Measurements from ENCODE around the gene MEDAG. TPM values are rescaled to one million over a fixed set of nuclear protein-coding genes. Genes with fewer than 3 reads are reported as not detected.
A peak's percentile ranks its signal among the peaks of the same experiment; 100 is the strongest.

The MEDAG gene
- total and polyA plus RNA-seq, 8 donors = 2.1 to 16.5 (median 3.8) TPM

GRCh38 chr13:30861836-30862467, 44.1 kb upstream of the MEDAG start:
- intact Hi-C loops (cut with DNase I) = no loop called here

DNA sequence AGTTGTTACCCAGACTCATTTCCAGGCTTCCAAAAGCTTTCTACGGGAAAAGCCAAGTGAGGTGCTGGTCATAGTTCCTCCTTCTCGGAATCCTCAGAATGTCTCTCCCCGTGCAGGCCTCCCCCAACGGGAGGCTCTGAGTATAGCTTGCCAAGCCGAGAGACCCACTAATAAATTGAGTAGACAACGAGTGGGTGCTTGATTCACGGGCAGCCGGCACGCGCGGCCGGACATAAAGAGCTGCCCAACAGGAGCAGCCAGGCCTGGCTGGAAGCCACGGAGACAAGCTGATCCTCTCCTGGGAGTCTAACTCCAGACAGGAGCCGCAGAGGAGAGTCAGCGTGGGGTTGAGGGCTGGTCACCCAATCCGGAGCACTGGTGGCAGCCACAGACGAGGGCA, 43.4 kb upstream of the MEDAG start:
- Histone ChIP-seq H3K4me1 (peaks cover 0 to 6% of the 10 kb centered on the region in 2 donors), H3K4me3 (no peak overlapping the region), H3K27me3 (peaks cover 0 to 8% of the 10 kb centered on the region in 2 donors), H3K9me3 (no peaks in the 10 kb centered on the region), H3K36me3 (no peaks in the 10 kb centered on the region), H3K27ac (no peak overlapping the region)
- ATAC-seq = peak; percentile 17
- no peak for TF ChIP-seq CTCF (IDR thresholded peaks at IDR 0.05)
- intact Hi-C loops (cut with DNase I) = no loop called here
- DNase-seq = no peak

More at GRCh38 chr13:30861836-30862467, 44.1 kb upstream of the MEDAG start:
- ATAC-seq (no peak), DNase-seq (no peak)
- Histone ChIP-seq H3K27me3 (peaks cover 0 to 8% of the 10 kb centered on the region in 2 donors), H3K4me3 (no peak overlapping the region), H3K9me3 (no peaks in the 10 kb centered on the region), H3K4me1 (peaks cover 0 to 6% of the 10 kb centered on the region in 2 donors), H3K27ac (no peak overlapping the region), H3K36me3 (no peaks in the 10 kb centered on the region)
- no peak for TF ChIP-seq CTCF (IDR thresholded peaks at IDR 0.05)

DNA sequence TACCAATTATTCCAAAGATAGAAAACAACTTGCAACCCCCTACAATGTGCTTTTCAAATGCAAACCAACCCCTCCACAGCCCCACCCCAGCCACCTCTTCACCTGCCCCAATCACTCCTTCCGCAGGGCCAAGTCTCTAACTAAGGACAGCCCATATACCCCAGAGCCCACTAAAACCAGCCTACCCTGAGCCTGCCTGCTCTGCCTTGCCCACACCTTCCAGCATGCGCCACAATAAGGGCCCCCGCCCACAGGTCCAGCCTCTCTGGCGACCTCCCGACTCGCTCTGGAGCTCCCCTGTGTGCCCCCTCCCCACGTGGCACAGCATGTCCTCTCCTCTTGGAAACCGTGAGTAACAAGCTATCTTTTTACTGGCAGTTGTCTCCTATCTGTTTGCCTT, 42.8 kb upstream of the MEDAG start:
- H3K36me3 ChIP-seq = no peaks in the 10 kb centered on the region
- no peak for TF ChIP-seq CTCF (IDR thresholded peaks at IDR 0.05)
- no peak overlapping the region for H3K4me3 ChIP-seq
- ATAC-seq (no peak), DNase-seq (no peak)
- intact Hi-C loops (cut with DNase I) = no loop called here
- H3K27me3 ChIP-seq = peaks cover 0 to 8% of the 10 kb centered on the region in 2 donors
- H3K9me3 ChIP-seq = no peaks in the 10 kb centered on the region
- peaks cover 0 to 6% of the 10 kb centered on the region in 2 donors for H3K4me1 ChIP-seq
- H3K27ac ChIP-seq = no peak overlapping the region

GRCh38 chr13:30863796-30864195, 42.3 kb upstream of the MEDAG start:
- TF ChIP-seq CTCF (IDR thresholded peaks at IDR 0.05) = no peak
- DNase-seq = no peak
- Histone ChIP-seq H3K27me3 (peaks cover 0 to 8% of the 10 kb centered on the region in 2 donors), H3K4me3 (no peak overlapping the region), H3K9me3 (no peaks in the 10 kb centered on the region), H3K27ac (peak overlapping the region in 1 of 2 donors; percentile 63), H3K36me3 (no peaks in the 10 kb centered on the region), H3K4me1 (peaks cover 0 to 6% of the 10 kb centered on the region in 2 donors)
- ATAC-seq = no peak
- intact Hi-C loops (cut with DNase I) = no loop called here

- no peak for TF ChIP-seq CTCF (IDR thresholded peaks at IDR 0.05)
- no peak for DNase-seq
- intact Hi-C loops (cut with DNase I) = no loop called here
- Histone ChIP-seq H3K27ac (peak overlapping the region; percentile 50 to 63), H3K9me3 (no peaks in the 10 kb centered on the region), H3K27me3 (peaks cover 0 to 8% of the 10 kb centered on the region in 2 donors), H3K36me3 (no peaks in the 10 kb centered on the region), H3K4me3 (no peak overlapping the region), H3K4me1 (peaks cover 0 to 6% of the 10 kb centered on the region in 2 donors)
- ATAC-seq = no peak
These were observed 41.5 kb upstream of the MEDAG start for GRCh38 chr13:30864433-30865122.
